ENCODE results near the gene MAD1L1.
"Not testable (repeated sequence)": the region's sequence is repeated elsewhere in the genome, so short reads cannot be mapped to it uniquely, and the experiment has no call there.

MAD1L1 gene

DNA sequence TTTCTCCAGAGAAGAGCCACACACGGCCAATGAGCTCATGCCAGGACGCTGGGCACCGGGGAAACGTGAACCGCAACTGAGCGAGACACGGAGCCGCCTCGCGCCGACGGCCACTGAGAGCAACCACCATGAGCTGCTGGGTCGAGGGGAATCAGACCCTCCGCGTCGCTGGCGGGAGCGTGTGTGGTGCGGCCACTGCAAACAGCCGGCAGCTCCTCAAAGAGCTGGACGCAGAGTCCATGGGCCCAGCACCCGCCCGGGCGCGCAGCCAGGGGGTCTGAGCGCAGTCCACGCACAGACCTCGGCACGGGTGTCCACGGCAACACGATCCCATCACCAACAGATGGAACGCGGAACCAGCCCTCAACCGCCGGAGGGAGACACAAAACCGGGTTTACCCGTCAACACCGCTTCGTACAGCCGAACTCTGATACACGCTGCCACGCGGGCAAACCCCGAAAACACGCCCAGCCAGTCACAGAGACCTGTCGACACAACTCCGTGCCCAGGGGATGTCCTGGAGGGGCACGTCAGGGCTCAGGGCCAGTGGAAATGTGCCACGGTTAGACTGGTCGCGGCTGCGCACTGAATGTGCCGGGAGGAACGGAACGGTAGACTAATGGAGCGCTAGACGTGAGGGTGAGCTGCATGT is 415.6 kb downstream of the MAD1L1 start:
- no peak for DNase-seq (ENCODE audit: low read depth in 2 of 2)

DNA sequence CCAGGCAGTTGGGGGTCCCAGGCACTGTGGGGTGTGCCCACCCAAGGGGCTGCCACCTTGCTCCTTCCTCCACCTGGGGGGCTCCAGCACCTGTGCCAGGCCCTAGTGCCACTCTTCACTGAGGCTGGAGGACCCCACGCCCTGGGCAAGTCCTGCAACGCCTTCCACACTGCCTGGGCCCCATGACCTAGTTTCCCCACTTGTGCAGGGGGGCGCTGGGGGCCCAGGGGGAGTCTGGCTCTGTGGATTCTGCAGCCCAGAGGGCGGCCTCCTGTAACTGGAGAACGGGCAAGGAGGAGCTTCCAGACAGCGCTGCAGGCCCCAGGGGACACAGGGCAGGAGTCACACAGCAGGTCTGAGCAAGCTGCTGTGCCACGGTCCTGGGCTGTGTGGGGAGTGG is 416.3 kb downstream of the MAD1L1 start:
- DNase-seq (ENCODE audit: low read depth in 2 of 2) = not testable (repeated sequence)

DNA sequence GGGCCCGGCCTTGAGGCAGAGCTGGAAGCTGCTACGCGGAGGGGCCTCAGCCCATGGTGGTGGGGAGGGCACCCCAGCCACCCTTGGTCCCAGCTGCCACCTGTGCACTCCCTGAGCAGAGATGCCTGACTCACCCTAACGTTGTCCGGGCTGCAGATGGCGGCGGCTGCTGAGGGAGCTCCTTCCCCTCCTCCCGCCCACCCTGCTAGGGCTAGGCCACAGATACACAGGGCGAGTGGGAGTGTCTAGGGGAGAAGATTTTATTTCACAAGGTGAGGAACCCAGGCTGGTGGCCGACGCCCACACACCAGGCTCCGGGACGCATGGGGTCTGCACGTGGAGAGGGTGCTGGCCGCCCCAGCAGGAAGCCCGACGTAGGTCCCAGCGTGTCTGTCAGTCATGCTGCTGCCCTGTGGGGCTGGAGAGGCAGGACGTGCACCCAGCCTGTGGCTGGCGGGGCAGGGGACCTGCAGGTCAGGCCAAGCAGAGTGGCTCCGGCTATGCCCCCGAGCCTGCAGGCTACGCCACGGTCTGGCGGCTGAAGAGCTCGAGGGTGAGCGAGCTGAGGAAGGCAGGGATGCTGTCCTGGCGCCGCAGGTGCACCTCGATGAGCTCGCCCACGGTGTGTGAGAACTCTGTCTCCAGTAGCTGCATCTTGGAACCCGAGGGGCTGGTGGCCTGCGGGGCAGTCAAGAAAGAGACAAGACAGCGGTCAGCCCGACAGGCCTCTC is 417.0 kb downstream of the MAD1L1 start:
- DNase-seq (ENCODE audit: low read depth in 2 of 2) = not testable (repeated sequence)

DNA sequence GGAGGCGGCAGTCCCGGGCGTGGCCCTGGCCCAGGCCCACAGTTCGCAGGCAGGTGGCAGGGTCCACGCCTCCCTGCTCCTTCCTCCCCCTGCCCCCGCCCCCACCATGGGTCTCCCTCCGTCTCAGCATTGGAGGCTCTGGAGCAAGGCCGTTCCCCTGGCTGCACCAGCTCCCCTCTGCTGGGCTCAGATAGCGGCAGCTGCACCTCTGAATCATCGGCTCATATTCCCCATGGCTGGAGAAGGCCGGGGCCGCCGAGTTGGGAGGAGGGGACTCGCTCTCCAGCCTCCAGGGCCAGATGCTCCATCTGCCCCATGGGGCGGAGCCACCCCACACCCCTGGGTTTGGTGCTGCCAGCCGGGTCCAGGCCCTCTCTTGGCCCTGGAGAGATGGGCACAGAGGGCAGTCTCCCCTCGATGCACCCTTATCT is 417.7 kb downstream of the MAD1L1 start:
- DNase-seq (ENCODE audit: low read depth in 2 of 2) = no peak

- no peak for DNase-seq (ENCODE audit: low read depth in 2 of 2)
These were observed 418.5 kb downstream of the MAD1L1 start for GRCh38 chr7:1814089-1814811.

DNA sequence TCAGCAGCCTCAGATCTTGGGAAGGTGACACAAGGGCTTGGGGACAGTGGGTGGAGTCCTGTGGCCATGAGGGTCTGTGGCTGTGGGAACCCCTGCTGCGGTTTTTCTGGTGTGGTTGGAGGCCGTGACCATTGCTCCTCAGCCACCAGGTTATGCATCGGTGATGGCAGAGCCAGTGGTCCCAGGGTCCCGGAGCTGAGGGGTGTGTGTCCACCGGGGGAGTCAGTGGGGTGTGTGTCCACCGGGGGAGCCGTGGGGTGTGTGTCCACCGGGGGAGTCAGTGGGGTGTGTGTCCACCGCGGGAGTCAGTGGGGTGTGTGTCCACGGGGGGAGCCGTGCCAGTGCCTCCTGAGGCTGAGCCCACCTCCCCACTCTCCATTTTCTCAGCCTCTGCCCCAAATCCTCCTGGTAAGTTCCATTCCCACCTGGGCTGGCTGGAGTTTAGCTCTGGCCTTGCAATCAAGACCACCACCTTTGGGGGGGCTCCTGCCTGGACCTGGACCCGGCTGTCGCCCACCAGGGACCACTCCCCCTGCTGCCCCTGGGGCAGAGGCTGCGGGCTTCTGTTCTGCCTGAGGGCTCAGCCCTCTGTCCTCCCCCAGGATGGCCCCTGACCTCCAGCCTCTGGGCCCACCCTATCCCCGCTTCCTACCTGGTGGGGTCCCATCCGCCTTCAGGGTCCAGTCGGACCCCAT is 419.2 kb downstream of the MAD1L1 start:
- DNase-seq (ENCODE audit: low read depth in 2 of 2) = no peak

DNA sequence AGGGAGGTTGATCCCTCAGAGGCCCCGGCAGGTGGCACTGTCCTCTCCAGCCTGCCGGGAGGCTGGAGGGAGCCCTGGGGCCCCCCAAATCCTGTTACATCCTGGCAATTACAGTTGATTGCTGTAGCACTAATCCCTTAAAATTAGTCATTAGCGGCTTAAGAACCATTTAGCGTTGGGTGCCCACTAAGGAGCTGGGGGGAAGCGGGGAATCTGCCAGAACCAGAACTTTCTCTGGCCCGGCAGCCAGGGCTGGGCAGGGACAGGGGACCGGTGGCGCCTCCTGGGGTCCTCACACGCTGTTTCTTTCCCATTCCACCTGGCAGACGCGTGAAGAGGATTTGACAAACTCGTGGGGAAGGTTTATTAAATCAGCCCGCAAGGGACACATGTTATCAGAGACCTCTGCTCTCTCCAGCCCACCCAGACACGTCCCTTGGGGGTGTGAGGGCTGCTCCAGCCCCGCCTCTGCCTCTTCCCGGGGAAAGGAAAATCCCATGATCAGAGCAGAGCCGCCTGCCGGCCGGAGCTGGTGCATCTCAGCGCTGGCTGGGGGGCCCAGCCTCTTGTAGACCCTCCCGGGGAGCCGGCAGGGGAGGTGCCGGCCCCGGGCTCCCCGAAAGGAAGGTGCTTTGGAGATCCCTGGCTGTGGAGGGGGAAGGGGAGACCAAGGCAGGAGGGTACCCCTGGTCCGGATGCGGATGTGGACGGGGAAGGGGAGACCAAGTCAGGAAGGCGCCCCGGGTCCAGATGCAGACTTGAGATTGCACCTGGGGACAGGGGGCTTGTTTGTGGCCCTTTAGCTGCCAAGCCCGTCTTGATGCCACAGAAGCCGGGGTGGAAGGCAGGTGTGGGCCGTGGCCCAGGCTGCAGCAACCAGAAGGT is 420.0 kb downstream of the MAD1L1 start:
- no peak for DNase-seq (ENCODE audit: low read depth in 2 of 2)

- DNase-seq (ENCODE audit: low read depth in 2 of 2) = no peak
These were observed 420.8 kb downstream of the MAD1L1 start for GRCh38 chr7:1811850-1812508.

DNA sequence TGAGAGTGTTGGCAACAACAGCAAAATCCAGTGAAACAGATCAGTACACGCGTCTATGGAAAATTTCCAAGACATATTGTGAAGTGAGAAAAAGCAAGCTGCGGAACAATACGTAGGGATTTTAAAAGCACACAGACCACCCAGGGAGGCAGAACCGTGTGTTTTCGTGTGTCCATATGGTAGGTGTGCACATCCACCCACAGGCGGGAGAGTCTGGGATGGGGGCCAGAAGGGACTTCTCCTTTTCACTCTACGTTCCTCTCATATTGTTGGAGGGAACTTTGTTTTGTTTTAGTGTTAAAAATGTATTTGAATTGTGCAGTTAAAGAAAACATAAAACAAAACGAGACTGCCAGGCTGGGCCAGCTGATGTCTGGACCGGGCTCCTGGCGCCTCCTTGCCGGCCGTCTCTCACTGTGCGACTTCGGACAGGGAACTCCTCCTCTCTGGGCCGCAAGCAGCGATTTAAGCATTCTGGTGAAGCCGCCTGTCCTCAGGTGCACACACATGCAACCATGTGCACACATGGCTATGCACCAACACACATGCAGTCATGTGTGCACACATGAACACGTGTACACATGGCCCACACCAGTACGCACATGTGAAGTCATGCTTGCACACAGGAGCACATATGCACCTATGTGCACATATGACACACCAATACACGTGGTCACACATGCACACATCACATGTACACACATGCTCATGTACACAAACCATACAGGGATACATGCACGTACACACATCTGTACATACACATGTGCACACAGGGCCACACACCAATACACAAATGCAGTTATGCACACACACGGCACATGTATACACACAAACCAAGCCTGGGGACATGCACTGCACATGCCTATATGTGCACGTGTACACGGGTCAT is 421.5 kb downstream of the MAD1L1 start:
- no peak for DNase-seq (ENCODE audit: low read depth in 2 of 2)

- DNase-seq (ENCODE audit: low read depth in 2 of 2) = no peak
These were observed 422.2 kb downstream of the MAD1L1 start for GRCh38 chr7:1810521-1810920.

DNA sequence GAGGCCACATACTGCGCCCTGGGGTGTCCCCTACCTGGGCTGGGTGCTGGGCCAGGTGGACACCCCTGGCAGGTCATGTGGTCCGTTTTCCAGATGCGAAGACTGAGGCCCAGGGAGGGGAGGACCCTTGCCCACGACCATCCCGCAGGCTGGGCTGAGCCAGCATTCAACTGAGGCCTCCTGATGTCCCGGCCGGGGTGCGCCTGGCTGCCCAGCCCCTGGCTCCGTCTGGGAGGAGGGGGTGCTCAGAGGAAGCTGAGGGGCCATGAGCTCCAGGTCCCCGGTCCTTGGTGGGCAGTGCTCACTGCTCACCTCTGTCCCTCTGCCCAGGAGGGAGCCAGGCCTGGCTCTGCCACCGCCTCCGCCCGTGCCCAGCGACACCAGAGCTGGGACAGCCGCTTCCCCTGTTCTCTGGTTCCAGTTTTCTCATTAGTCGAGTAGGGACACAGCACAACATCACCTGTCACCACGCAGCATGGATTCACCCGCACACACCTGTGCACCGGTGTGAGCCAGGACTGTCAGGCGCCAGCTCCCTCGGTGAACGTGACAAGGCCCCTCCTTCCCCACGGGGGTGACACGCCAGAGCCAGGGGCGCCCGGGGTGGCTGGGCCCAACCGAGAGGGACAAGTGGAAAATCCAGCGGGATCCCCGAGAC is 423.0 kb downstream of the MAD1L1 start:
- no peak for DNase-seq (ENCODE audit: low read depth in 2 of 2)

GRCh38 chr7:1809070-1809469 is 423.7 kb downstream of the MAD1L1 start:
- DNase-seq (ENCODE audit: low read depth in 2 of 2) = no peak

- DNase-seq (ENCODE audit: low read depth in 2 of 2) = no peak
These were observed 424.7 kb downstream of the MAD1L1 start for GRCh38 chr7:1807821-1808600.

GRCh38 chr7:1806354-1806753 is 426.4 kb downstream of the MAD1L1 start:
- DNase-seq (ENCODE audit: low read depth in 2 of 2) = no peak

DNA sequence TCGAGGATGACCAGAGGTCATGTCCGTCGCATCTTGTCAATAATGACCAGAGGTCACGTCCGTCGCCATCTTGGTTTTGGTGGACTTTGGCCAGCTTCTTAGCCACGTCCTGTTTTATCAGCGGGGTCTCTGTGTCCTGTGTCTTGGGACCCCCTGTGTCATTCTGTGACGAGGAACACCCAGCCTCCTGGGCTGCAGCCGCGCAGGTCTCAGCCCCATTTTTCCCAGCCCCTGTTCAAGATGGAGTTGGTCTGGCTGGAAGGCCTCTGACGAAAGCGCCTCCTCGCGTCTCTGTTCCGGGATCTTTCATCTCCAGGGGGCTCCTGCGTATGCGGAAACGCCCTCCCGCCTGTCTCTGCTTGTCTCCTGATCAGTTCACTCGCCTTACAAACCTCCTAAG is 428.4 kb downstream of the MAD1L1 start:
- no peak for DNase-seq (ENCODE audit: low read depth in 2 of 2)

- no peak for DNase-seq (ENCODE audit: low read depth in 2 of 2)
These were observed 429.8 kb downstream of the MAD1L1 start for GRCh38 chr7:1802899-1803298.

GRCh38 chr7:1800902-1801301 is 431.8 kb downstream of the MAD1L1 start:
- no peak for DNase-seq (ENCODE audit: low read depth in 2 of 2)

- DNase-seq (ENCODE audit: low read depth in 2 of 2) = no peak
These were observed 434.6 kb downstream of the MAD1L1 start for GRCh38 chr7:1798191-1798590.
